HG03558 (cell line): Measurements from ENCODE around the gene RAMACL.
"Not testable (repeated sequence)": the region's sequence is repeated elsewhere in the genome, so short reads cannot be mapped to it uniquely, and the experiment has no call there.

ENCODE experiments used
- ATAC-seq: cut with Tn5 transposase; IDR thresholded peaks from one replicate; pipeline ENCODE4 v1.9.1; 2021; ENCODE audit warnings: moderate number of reproducible peaks; ENCODE audit not compliant: unreplicated experiment; ENCODE audit errors: extremely low read depth

The RAMACL gene

DNA sequence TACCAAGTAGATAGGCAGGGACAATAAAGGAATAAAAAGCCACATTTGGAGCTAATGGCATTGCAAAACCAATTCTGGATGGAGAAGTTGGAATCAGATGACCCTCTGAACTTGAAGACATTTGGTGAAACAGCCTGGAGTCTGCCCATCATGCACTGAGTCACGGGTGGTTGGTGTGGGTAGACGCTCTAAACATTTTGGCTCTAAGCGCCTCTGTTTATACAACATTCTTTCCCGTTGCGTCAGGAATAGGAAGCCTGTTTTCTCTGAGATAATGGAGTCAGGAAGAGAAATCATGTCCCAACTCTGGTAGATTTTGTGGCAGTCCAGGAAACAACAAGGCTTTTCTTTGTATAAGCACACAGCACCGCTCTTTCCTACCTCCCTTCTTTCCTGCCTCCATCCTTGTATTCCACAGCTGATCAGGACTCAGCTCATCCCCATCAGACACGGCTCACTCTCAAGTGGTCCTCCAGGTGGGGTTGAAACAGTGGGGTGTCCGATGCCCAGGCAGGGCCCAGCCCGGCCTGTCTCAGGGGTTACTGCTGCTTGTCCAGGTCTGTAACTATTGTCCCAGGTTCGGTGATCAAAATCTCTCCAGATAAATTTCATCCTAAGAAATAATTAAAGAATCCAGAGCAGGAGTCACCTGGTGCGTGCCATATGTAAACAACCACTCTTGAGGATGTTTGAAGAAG, 12.1 kb upstream of the RAMACL start:
- no peak for ATAC-seq

GRCh38 chr6:166597711-166598440, 11.4 kb upstream of the RAMACL start:
- ATAC-seq, result no peak

DNA sequence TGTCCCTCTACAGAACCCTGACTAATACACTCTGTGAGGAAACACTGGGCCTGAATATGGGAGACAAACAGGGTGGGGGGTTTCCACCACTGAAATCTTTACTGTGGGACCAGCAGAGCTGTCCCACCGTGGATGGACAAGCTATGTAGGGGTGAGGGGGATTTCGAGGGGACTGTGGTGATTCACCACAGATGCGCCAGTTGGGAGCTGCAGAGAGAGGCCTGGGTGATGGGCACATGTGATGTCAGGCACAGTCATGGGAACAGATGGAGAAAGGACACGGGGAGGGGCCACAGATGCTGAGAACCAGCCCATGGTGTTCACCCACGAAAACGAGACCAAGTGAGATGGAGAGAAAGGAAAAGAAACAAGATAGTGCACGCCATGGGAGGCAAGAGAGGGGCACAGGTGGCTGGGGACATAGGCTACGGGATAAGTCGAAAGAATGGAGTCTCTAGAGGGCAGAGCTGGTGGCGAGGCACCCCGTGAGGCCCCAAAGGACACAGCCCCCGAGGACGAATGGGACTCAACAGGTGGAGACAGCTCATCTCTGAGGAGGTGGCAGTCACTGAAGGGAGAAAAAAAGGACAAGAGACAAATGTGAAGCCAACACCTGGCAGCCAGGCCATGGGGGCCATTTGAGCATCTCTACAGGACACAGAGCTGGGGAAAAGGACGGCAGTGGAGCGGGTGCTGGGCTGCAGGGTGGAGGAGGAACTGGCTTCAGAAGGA, 10.5 kb upstream of the RAMACL start:
- ATAC-seq, result no peak

DNA sequence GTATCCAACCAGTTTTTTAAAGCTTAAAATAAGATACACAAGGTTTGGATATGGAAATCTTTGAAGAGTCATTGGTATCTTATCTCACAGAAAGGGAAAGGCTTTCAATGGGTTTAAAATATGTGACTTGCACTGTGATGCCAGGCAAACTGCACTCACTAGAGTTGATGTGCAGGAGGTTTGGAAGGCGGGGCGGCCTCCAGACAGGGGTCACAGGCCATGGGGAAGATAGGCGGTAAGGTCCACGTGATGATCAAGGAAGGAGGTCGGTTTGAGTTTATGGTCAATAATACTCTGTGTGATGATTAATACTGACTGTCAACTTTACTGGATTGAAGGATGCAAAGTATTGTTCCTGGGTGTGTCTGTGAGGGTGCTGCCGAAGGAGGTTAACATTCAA, 9.5 kb upstream of the RAMACL start:
- ATAC-seq, result no peak

DNA sequence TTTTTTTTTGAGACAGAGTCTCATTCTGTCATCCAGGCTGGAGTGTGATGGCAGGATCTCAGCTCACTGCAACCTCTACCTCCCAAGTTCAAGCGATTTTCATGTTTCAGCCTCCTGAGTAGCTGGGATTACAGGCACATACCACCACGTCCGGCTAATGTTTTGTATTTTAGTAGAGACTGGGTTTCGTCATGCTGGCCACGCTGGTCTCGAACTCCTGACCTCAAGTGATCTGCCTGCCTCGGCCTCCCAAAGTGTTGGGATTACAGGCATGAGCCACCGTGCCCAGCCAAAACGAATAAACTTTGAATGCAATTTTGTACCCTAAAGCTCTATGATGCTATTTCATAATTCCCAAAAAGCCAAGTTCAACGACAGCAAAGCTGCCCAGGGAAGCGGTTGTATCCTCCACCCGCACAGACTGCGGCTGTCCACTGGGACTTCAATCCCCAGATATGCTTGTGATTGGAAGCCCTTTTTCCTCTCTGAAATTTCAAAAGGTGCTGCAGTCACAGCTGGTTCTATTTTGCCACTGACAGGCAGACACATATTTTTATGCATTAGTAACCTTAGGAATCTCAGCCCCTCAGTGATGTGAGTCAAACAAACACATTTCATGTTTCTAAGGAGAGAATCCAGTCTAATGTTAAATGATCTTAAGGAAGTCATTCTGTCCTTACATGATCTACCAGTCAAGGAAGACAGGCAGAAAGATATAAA, 8.7 kb upstream of the RAMACL start:
- ATAC-seq, result no peak

- no peak for ATAC-seq
These were observed 6.3 kb upstream of the RAMACL start for GRCh38 chr6:166592821-166593220.

DNA sequence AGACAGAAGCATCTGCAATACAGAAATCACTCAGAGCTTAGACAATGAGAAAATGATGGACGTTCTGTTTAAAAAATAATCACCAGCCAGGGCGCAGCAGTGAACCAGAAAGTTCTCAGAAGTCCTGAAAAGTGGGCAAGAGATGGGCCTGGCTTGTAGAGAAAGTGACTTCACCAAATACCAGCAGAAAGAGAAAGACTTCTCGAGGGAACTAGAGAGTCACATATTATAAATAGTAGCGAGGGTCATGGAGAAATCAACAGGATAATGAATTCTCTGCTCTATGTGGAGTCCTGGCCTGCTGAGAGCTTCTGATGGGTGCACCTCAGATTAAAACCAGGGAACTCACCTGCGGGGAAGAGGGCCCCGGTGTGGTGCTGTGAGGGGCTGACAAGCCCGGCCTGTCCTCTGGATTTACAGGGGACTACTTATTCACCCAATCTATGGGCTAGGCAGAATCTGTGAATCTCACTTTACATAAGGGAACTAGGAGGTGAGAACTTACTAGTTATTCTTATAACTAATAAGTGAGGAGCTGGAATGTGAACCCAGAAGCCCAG, 5.6 kb upstream of the RAMACL start:
- ATAC-seq, result no peak

GRCh38 chr6:166591026-166591425, 4.5 kb upstream of the RAMACL start:
- ATAC-seq, result no peak

DNA sequence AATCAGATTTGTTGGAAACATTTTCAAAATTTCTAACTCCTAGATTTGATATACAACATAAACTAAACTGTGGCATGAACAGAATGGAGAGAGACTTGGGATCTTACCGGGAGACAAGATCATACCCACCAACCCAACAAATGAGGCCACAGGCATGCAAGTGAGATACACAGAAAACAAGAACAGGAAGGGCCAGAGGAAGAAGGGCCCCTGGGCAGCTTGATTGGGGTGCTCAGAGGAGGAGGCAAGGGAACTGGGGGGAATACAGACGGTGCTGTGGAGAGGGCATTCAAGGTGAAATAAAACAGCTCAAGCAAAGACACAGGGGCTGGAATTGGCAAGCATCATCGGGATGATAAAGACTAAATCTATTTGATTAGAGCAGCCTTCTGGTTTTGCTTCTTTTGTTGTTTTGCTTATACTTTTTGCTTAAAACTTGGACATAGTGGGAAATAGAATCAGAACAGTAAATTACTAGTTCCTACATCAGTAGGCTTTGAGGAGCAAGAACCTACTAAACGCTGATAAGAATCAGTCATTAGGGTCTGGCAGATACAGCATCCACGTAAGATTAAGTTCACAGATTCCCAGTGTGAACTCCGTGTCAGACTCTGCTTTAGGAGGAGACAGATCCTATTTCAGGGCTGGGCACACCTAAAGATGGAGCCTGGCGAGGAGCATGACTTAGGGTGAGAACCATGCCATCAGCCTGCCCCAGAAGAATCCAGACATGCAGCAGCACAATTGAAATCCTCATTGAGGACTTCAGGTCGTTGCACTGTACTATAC, 3.5 kb upstream of the RAMACL start:
- ATAC-seq, result no peak

DNA sequence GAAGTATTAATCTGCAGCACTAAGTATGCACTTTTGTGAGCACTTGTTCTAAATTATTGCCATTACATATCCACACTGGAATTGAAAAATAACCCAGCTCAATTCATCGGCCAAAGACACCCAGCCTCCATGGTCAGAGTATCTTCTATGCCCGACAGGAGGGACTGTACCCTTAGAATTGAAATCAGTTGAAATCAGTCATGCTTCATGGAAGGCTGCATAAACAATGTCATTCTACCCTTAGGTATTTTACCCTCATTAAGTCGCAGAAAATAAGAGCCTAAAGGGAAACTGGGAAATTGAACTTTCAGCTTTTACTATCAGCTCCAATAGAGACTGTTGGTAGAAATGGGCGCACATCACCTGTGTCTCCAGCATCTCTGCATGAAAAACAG, 2.9 kb upstream of the RAMACL start:
- ATAC-seq, result no peak

DNA sequence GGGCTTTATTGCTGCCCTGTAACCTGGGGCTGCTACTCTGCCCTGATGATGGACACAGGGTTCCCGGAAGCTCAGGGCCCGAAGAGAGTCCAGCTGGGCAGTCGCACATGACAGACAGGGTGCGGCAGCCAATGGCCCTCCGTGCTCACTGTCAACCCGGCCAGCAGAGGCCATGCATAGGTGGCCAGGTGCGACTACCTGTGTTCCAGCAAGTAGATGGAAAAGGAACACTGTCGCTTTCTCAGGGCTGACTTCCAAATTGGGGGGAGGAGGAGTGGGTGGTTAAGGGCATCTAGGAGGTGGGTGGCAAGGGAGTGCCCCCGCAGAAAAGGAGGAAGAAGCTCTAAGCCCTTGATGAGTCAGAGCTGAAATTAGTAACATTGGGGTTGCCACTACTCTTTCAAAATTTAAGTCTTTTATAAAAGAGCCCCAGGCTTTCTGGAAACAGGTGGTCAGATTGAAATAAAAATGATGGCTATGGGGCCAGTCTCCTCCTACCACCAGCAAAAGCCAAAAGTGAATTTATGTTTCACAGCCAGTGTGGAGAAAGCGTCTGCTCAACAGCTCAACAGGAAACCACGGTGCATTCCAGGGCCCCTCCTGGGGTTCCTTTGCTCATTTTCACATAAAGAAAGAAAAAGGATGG, 2.3 kb upstream of the RAMACL start:
- no peak for ATAC-seq

- ATAC-seq, result peak; percentile 61
These were observed 1.3 kb upstream of the RAMACL start for GRCh38 chr6:166587631-166588413.

- no peak for ATAC-seq
These were observed 1.5 kb downstream of the RAMACL start for GRCh38 chr6:166584853-166585429.

GRCh38 chr6:166584155-166584554, 2.3 kb downstream of the RAMACL start:
- no peak for ATAC-seq

DNA sequence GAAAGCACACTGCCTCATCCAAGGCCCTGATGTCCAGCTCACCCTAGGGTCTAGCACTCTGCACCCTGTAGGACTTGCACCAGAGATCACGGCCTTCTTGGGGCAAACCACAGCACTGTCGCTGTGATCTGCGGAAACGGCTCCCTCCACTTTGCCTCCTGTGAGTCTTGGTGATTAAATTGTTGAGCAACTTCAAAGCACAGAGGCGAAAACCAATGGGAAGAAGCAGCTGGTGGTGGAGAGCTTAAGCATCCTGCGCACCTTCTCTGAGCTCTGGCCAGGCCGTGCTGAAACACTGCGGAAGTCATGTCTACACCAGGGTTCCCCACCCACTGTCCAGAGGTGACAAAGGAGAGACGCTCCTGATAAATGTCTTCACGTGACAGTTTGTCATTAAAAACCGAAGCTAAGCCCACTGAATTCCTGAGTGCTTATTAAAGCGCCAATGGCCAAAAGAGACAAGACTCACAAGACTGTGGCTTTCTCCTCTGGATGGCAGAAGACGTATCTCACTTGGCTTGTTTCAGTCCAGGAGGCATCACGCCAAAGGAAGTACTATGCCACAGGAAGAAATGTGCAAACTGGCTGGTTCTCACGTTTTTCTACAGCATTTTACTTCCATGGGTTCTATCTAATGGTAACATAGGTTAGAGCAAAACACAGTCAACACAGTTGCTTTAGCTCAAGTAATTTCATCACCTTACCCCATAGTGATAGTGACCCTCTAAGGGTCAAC, 3.1 kb downstream of the RAMACL start:
- ATAC-seq, result no peak

DNA sequence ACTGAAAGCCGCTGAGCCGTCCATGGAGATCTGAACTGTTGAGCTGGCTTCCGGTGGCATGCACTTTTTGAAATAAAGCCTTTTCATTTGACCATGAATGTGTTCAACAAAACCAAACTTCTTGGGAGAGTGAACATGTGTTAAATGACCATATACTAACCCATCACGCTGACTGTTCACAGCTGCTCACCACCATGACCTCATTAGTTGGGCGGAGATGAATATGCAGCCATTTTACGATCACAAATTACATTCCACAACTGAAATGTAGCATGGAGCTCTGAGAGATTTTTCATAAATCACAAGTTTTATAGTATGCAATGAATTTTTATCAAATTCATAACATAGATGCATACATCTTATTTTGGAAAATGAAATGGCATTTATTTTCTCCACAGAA, 4.2 kb downstream of the RAMACL start:
- no peak for ATAC-seq

GRCh38 chr6:166581801-166582200, 4.7 kb downstream of the RAMACL start:
- not testable (repeated sequence) for ATAC-seq
